Renal pelvis (tissue), 3 donors: Measurements from ENCODE around the gene FKBP2. TPM values are rescaled to one million over a fixed set of nuclear protein-coding genes. Genes with fewer than 3 reads are reported as not detected.

Source experiments
- polyA plus RNA-seq, 3 donors: library from polyadenylated mRNA; unstranded; fragments of 120-200 nt; gene quantifications; one replicate each; pipeline ENCODE4 v1.2.1, GENCODE V29; 2013; ENCODE audit not compliant: insufficient read length in 3 of 3

Gene FKBP2
- polyA plus RNA-seq, 3 donors = 98.7 to 122 (median 101) TPM

Other genes with a start within 250 kb of the FKBP2 start
- gene FLRT1, start 205.2 kb upstream of the FKBP2 start, polyA plus RNA-seq = 1 to 10 TPM; 3.3 to 4.0 (median 3.4) TPM
- gene MACROD1, start 75.0 kb upstream of the FKBP2 start, polyA plus RNA-seq = 10 to 100 TPM; 15.2 to 18.9 (median 16.1) TPM
- 100 to 1,000 TPM; 165 to 203 (median 189) TPM for gene STIP1, start 54.9 kb upstream of the FKBP2 start, polyA plus RNA-seq
- gene FERMT3, start 34.4 kb upstream of the FKBP2 start, polyA plus RNA-seq = 1 to 10 TPM; 4.7 to 7.5 (median 5.9) TPM
- gene TRPT1, start 14.9 kb upstream of the FKBP2 start, polyA plus RNA-seq = 10 to 100 TPM; 50.9 to 53.4 (median 51.8) TPM
- 10 to 100 TPM; 27.9 to 34.4 (median 30.1) TPM for gene NUDT22, start 14.8 kb upstream of the FKBP2 start, polyA plus RNA-seq
- gene DNAJC4, start 10.5 kb upstream of the FKBP2 start, polyA plus RNA-seq = 10 to 100 TPM; 63.7 to 79.3 (median 69.9) TPM
- gene VEGFB, start 6.5 kb upstream of the FKBP2 start, polyA plus RNA-seq = 100 to 1,000 TPM in 1 of 3 donors, 10 to 100 TPM in 2; 92.3 to 102 (median 92.6) TPM
- 10 to 100 TPM; 66.6 to 98.3 (median 90.5) TPM for gene PPP1R14B, start 5.8 kb downstream of the FKBP2 start, polyA plus RNA-seq
- gene PLCB3, start 10.4 kb downstream of the FKBP2 start, polyA plus RNA-seq = 10 to 100 TPM; 13.7 to 17.7 (median 15.8) TPM
- gene BAD, start 43.6 kb downstream of the FKBP2 start, polyA plus RNA-seq = 10 to 100 TPM; 51.8 to 67.3 (median 61.2) TPM
- 10 to 100 TPM; 44.0 to 46.2 (median 45.3) TPM for gene GPR137, start 44.8 kb downstream of the FKBP2 start, polyA plus RNA-seq
- under 1 TPM in 1 of 3 donors, not detected in 2; 0.06 TPM for gene KCNK4, start 50.2 kb downstream of the FKBP2 start, polyA plus RNA-seq
- gene CATSPERZ, start 59.3 kb downstream of the FKBP2 start, polyA plus RNA-seq = not detected
- 10 to 100 TPM; 27.9 to 34.5 (median 30.8) TPM for gene ESRRA, start 64.4 kb downstream of the FKBP2 start, polyA plus RNA-seq
- gene TRMT112, start 76.5 kb downstream of the FKBP2 start, polyA plus RNA-seq = 100 to 1,000 TPM; 242 to 262 (median 252) TPM
- 100 to 1,000 TPM; 205 to 244 (median 225) TPM for gene PRDX5, start 77.0 kb downstream of the FKBP2 start, polyA plus RNA-seq
- gene CCDC88B, start 99.1 kb downstream of the FKBP2 start, polyA plus RNA-seq = 1 to 10 TPM; 3.2 to 4.0 (median 3.4) TPM
- gene RPS6KA4, start 118.1 kb downstream of the FKBP2 start, polyA plus RNA-seq = 10 to 100 TPM; 13.2 to 15.7 (median 14.7) TPM